H9 (cell line): Measurements from ENCODE around the gene BMP7. TPM values are rescaled to one million over a fixed set of nuclear protein-coding genes. Genes with fewer than 3 reads are reported as not detected.

Experiments
- DNase-seq: peaks from one replicate; pipeline ENCODE4 v3.0.0-alpha.2; 2017
- H2AFZ ChIP-seq: one replicate; pipeline ENCODE4 v1.6.1; 2013; ENCODE audit warnings: mild to moderate bottlenecking, low read length, control low read depth, moderate library complexity
- H2AK5ac ChIP-seq: 2 replicates; pipeline ENCODE4 v1.6.1; 2013; ENCODE audit warnings: low read length, control low read depth, mixed read lengths; ENCODE audit not compliant: insufficient read length
- H2BK120ac ChIP-seq: one replicate; pipeline ENCODE4 v1.6.1; 2013; ENCODE audit warnings: low read depth, mild to moderate bottlenecking, low read length, control low read depth, inconsistent platforms; ENCODE audit not compliant: poor library complexity, severe bottlenecking
- H2BK12ac ChIP-seq: 2 replicates; pipeline ENCODE4 v1.6.1; 2013; ENCODE audit warnings: low read length, control low read depth, mixed read lengths, low read depth; ENCODE audit not compliant: insufficient read length
- H2BK15ac ChIP-seq: 2 replicates; pipeline ENCODE4 v1.6.1; 2013; ENCODE audit warnings: low read depth, low read length, control low read depth
- H2BK20ac ChIP-seq: one replicate; pipeline ENCODE4 v1.6.1; 2013; ENCODE audit warnings: low read depth, mild to moderate bottlenecking, low read length, control low read depth, inconsistent platforms; ENCODE audit not compliant: poor library complexity, severe bottlenecking
- H2BK5ac ChIP-seq: 2 replicates; pipeline ENCODE4 v1.6.1; 2013; ENCODE audit warnings: low read length, control low read depth, mixed read lengths; ENCODE audit not compliant: insufficient read length
- H3K14ac ChIP-seq: 2 replicates; pipeline ENCODE4 v1.6.1; 2013; ENCODE audit warnings: low read length, control low read depth; ENCODE audit not compliant: insufficient read depth
- H3K18ac ChIP-seq: 2 replicates; pipeline ENCODE4 v1.6.1; 2013; ENCODE audit warnings: low read depth, mild to moderate bottlenecking, mixed read lengths, low read length, control low read depth; ENCODE audit not compliant: insufficient read length
- H3K23ac ChIP-seq: 2 replicates; pipeline ENCODE4 v1.6.1; 2013; ENCODE audit warnings: low read length, control low read depth, mixed read lengths, low read depth; ENCODE audit not compliant: insufficient read length
- H3K23me2 ChIP-seq: 2 replicates; pipeline ENCODE4 v1.6.1; 2013; ENCODE audit warnings: low read depth, mild to moderate bottlenecking, mixed read lengths, low read length, control low read depth; ENCODE audit not compliant: insufficient read length, poor library complexity, severe bottlenecking
- H3K27ac ChIP-seq: 2 replicates; pipeline ENCODE4 v1.5.1; 2013; ENCODE audit warnings: low read length, control low read depth, mixed read lengths, low read depth; ENCODE audit not compliant: insufficient read length
- H3K27me3 ChIP-seq: 2 replicates; pipeline ENCODE4 v1.6.1; 2013; ENCODE audit warnings: low read length, control low read depth, inconsistent platforms; ENCODE audit not compliant: insufficient read depth
- H3K4ac ChIP-seq: 2 replicates; pipeline ENCODE4 v1.6.1; 2013; ENCODE audit warnings: low read depth, mild to moderate bottlenecking, control low read depth, inconsistent platforms, low read length, moderate library complexity
- H3K4me1 ChIP-seq: 2 replicates; pipeline ENCODE4 v1.6.1; 2013; ENCODE audit warnings: low read length, control low read depth, inconsistent platforms; ENCODE audit not compliant: insufficient read depth
- H3K4me2 ChIP-seq: 2 replicates; pipeline ENCODE4 v1.6.1; 2013; ENCODE audit warnings: low read length, control low read depth, mixed read lengths; ENCODE audit not compliant: insufficient read length, insufficient read depth
- H3K56ac ChIP-seq: 2 replicates; pipeline ENCODE4 v1.6.1; 2013; ENCODE audit warnings: low read depth, mild to moderate bottlenecking, mixed read lengths, low read length, control low read depth; ENCODE audit not compliant: insufficient read length
- H3K79me1 ChIP-seq: 2 replicates; pipeline ENCODE4 v1.6.1; 2013; ENCODE audit warnings: low read depth, mild to moderate bottlenecking, moderate library complexity, low read length, control low read depth, inconsistent platforms; ENCODE audit not compliant: insufficient read depth, poor library complexity, severe bottlenecking
- H3K79me2 ChIP-seq: 2 replicates; pipeline ENCODE4 v1.6.1; 2013; ENCODE audit warnings: low read length, control low read depth, inconsistent platforms; ENCODE audit not compliant: insufficient read depth
- H3K9ac ChIP-seq: 2 replicates; pipeline ENCODE4 v1.6.1; 2013; ENCODE audit warnings: low read length, control low read depth, mixed read lengths; ENCODE audit not compliant: insufficient read length; ENCODE audit errors: extremely low read depth
- H3K9me3 ChIP-seq: one replicate; pipeline ENCODE4 v1.6.1; 2013; ENCODE audit warnings: low read depth, low read length, inconsistent platforms; ENCODE audit not compliant: control insufficient read depth
- H3T11ph ChIP-seq: one replicate; pipeline ENCODE4 v1.6.1; 2013; ENCODE audit warnings: mild to moderate bottlenecking, low read length, control low read depth, inconsistent platforms
- H4K20me1 ChIP-seq: one replicate; pipeline ENCODE4 v1.6.1; 2013; ENCODE audit not compliant: control insufficient read depth, insufficient read length, insufficient read depth
- H4K5ac ChIP-seq: 2 replicates; pipeline ENCODE4 v1.6.1; 2013; ENCODE audit warnings: low read depth, mild to moderate bottlenecking, mixed read lengths, low read length, control low read depth; ENCODE audit not compliant: insufficient read length
- H4K8ac ChIP-seq: replicated peaks from 2 replicates; pipeline ENCODE4 v1.6.1; 2013; ENCODE audit warnings: low read length, control low read depth, mixed read lengths, low read depth; ENCODE audit not compliant: insufficient read length
- H4K91ac ChIP-seq: 2 replicates; pipeline ENCODE4 v1.6.1; 2013; ENCODE audit warnings: low read depth, mild to moderate bottlenecking, moderate library complexity, mixed read lengths, low read length, control low read depth; ENCODE audit not compliant: insufficient read length
- H3K27ac Mint-ChIP-seq, 3 experiments: 2 replicates in 2 of 3; 3 replicates in 1 of 3; pipeline ENCODE4 v1.8.0; 2020 to 2021; ENCODE audit warnings: mixed read lengths in 3 of 3, mild to moderate bottlenecking in 1 of 3, moderate library complexity in 1 of 3
- H3K27me3 Mint-ChIP-seq: 2 replicates; pipeline ENCODE4 v1.8.0; 2021; ENCODE audit warnings: low read depth, mild to moderate bottlenecking, moderate library complexity, mixed read lengths
- H3K36me3 Mint-ChIP-seq, 3 experiments: 2 replicates in 2 of 3; 3 replicates in 1 of 3; pipeline ENCODE4 v1.8.0; 2020 to 2021; ENCODE audit warnings: low read depth in 3 of 3, mixed read lengths in 3 of 3; ENCODE audit not compliant: insufficient read depth in 1 of 3
- H3K4me1 Mint-ChIP-seq, 2 experiments: 2 replicates each; pipeline ENCODE4 v1.8.0; 2020; ENCODE audit warnings: mixed read lengths in 2 of 2
- H3K4me3 Mint-ChIP-seq, 2 experiments: 2 replicates in 1 of 2; 3 replicates in 1 of 2; pipeline ENCODE4 v1.8.0; 2020 to 2021; ENCODE audit warnings: mild to moderate bottlenecking in 2 of 2, mixed read lengths in 2 of 2, moderate library complexity in 1 of 2
- H3K9me3 Mint-ChIP-seq, 2 experiments: 2 replicates in 1 of 2; 3 replicates in 1 of 2; pipeline ENCODE4 v1.8.0; 2020; ENCODE audit warnings: mild to moderate bottlenecking in 2 of 2, mixed read lengths in 2 of 2, moderate library complexity in 1 of 2
- WGBS: extraction: QIAGEN DNeasy Blood & Tissue Kit; methylation state at CpG from one replicate; pipeline ENCODE4 v1.1.7; 2013; ENCODE audit warnings: missing lambda C conversion rate, low lambda C conversion rate, mixed read lengths; ENCODE audit not compliant: insufficient read length; ENCODE audit errors: extremely low coverage; 5-methylcytosine and 5-hydroxymethylcytosine counted together
- total RNA-seq: library from RNA; stranded (reverse); gene quantifications from 2 replicates; pipeline ENCODE4 v1.2.1, GENCODE V29; 2021
- TF ChIP-seq, protein P1 (sequence below): fragments of 200-600 bp; sonication (generic); conservative IDR thresholded peaks from 3 replicates; pipeline ENCODE4 v1.8.0; 2021; ENCODE audit warnings: antibody characterized with exemption, mild to moderate bottlenecking

Gene BMP7
- total RNA-seq, 1 experiment from 2014 or later, result 17.7 TPM

DNA sequence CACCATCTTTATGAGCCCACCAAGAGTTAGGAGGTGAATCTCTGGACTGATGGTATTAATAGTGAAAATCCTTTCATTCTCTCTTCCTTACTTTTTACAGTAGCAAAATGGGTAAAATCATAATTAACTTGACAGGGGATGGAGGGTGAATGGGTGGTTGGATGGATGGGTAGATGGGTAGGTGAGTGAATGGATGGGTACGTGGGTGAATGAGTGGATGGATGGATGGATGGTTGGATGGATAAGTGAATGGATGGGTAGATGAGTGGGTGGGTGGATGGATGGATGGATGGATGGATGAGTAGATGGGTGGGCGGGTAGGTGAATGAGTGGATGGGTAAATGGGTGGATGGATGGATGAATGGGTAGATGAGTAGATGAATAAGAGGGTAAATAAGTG, 63.2 kb downstream of the BMP7 start:
- H2BK12ac ChIP-seq, result no peak overlapping the region
- H2AK5ac ChIP-seq, result no peak overlapping the region
- H3K4me1 ChIP-seq, result 0 out of 2 replicates have a peak, but pooled peaks cover 2% of the 10 kb centered on the region
- H3K79me2 ChIP-seq, result no peaks in the 10 kb centered on the region
- H3K9ac ChIP-seq, result no peak overlapping the region
- no peak overlapping the region for H3T11ph ChIP-seq
- H3K27ac Mint-ChIP-seq, result no peak overlapping the region
- no peak overlapping the region for H2BK5ac ChIP-seq
- peaks cover 19 to 21% of the 10 kb centered on the region in 2 experiments for H3K4me1 Mint-ChIP-seq
- no peak overlapping the region for H3K18ac ChIP-seq
- no peak overlapping the region for H3K23ac ChIP-seq
- H3K27me3 Mint-ChIP-seq, result peaks cover 7% of the 10 kb centered on the region
- H4K8ac ChIP-seq, result no peak overlapping the region
- H2AFZ ChIP-seq, result no peak overlapping the region
- H2BK120ac ChIP-seq, result no peak overlapping the region
- peaks cover 2 to 16% (median 14%) of the 10 kb centered on the region in 3 experiments; a peak in 5 of 7 replicates for H3K36me3 Mint-ChIP-seq
- TF ChIP-seq, protein P1, sequence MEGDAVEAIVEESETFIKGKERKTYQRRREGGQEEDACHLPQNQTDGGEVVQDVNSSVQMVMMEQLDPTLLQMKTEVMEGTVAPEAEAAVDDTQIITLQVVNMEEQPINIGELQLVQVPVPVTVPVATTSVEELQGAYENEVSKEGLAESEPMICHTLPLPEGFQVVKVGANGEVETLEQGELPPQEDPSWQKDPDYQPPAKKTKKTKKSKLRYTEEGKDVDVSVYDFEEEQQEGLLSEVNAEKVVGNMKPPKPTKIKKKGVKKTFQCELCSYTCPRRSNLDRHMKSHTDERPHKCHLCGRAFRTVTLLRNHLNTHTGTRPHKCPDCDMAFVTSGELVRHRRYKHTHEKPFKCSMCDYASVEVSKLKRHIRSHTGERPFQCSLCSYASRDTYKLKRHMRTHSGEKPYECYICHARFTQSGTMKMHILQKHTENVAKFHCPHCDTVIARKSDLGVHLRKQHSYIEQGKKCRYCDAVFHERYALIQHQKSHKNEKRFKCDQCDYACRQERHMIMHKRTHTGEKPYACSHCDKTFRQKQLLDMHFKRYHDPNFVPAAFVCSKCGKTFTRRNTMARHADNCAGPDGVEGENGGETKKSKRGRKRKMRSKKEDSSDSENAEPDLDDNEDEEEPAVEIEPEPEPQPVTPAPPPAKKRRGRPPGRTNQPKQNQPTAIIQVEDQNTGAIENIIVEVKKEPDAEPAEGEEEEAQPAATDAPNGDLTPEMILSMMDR, result no peak
- no peaks in the 10 kb centered on the region for H3K23me2 ChIP-seq
- H3K4me2 ChIP-seq, result no peak overlapping the region
- H3K56ac ChIP-seq, result no peak overlapping the region
- peaks cover 7 to 8% of the 10 kb centered on the region in 2 experiments for H3K9me3 Mint-ChIP-seq
- no peaks in the 10 kb centered on the region for H3K27me3 ChIP-seq
- H3K14ac ChIP-seq, result no peak overlapping the region
- no peak overlapping the region for H2BK15ac ChIP-seq
- no peak overlapping the region for H4K91ac ChIP-seq
- 100% methylated on average over 1 of the region's 2 CpGs for WGBS
- no peaks in the 10 kb centered on the region for H3K79me1 ChIP-seq
- H4K20me1 ChIP-seq, result no peaks in the 10 kb centered on the region
- DNase-seq, result no peak
- H3K4ac ChIP-seq, result no peak overlapping the region
- no peak overlapping the region for H4K5ac ChIP-seq
- H3K9me3 ChIP-seq, result no peaks in the 10 kb centered on the region
- no peak overlapping the region for H3K27ac ChIP-seq
- no peak overlapping the region for H3K4me3 Mint-ChIP-seq
- H2BK20ac ChIP-seq, result no peak overlapping the region
